ENCODE data around the gene NRIP1. TPM values are rescaled to one million over a fixed set of nuclear protein-coding genes. Genes with fewer than 3 reads are reported as not detected.

NRIP1 gene
- total RNA-seq, 1 donor from 2014 or later, result 104 TPM

- H3K27me3 Mint-ChIP-seq (ENCODE audit: low read depth), result no peaks in the 10 kb centered on the region
- H3K36me3 Mint-ChIP-seq, result peaks cover 23% of the 10 kb centered on the region
- no peak overlapping the region for H3K27ac Mint-ChIP-seq
- TF ChIP-seq CTCF (IDR thresholded peaks at IDR 0.05; ENCODE audit: unreplicated experiment), result no peak
- H3K9me3 Mint-ChIP-seq, result no peaks in the 10 kb centered on the region
- DNase-seq (ENCODE audit: low spot score in 2 of 2, unreplicated experiment in 2 of 2), result no peak
- peaks cover 30% of the 10 kb centered on the region for H3K4me1 Mint-ChIP-seq
- H3K4me3 Mint-ChIP-seq, result no peak overlapping the region
These were observed 102.6 kb downstream of the NRIP1 start for GRCh38 chr21:14962217-14962616.

- no peaks in the 10 kb centered on the region for H3K9me3 Mint-ChIP-seq
- H3K4me1 Mint-ChIP-seq, result peaks cover 35% of the 10 kb centered on the region
- H3K4me3 Mint-ChIP-seq, result no peak overlapping the region
- H3K27me3 Mint-ChIP-seq (ENCODE audit: low read depth), result no peaks in the 10 kb centered on the region
- H3K27ac Mint-ChIP-seq, result no peak overlapping the region
- no peak for DNase-seq (ENCODE audit: low spot score in 2 of 2, unreplicated experiment in 2 of 2)
- TF ChIP-seq CTCF (IDR thresholded peaks at IDR 0.05; ENCODE audit: unreplicated experiment), result no peak
- H3K36me3 Mint-ChIP-seq, result peaks cover 15% of the 10 kb centered on the region
These were observed 103.3 kb downstream of the NRIP1 start for GRCh38 chr21:14961502-14961901.

- Mint-ChIP-seq H3K36me3 (no peaks in the 10 kb centered on the region), H3K4me3 (no peak overlapping the region)
- TF ChIP-seq CTCF (IDR thresholded peaks at IDR 0.05; ENCODE audit: unreplicated experiment), result no peak
These were observed 105.5 kb downstream of the NRIP1 start for GRCh38 chr21:14959343-14959742.

GRCh38 chr21:14957836-14958235, 107.0 kb downstream of the NRIP1 start:
- no peak for DNase-seq (ENCODE audit: low spot score in 2 of 2, unreplicated experiment in 2 of 2)
- no peaks in the 10 kb centered on the region for H3K9me3 Mint-ChIP-seq
- no peaks in the 10 kb centered on the region for H3K36me3 Mint-ChIP-seq

More at GRCh38 chr21:14959343-14959742, 105.5 kb downstream of the NRIP1 start:
- no peaks in the 10 kb centered on the region for H3K9me3 Mint-ChIP-seq
- H3K27ac Mint-ChIP-seq, result peak overlapping the region; percentile 54
- no peak for DNase-seq (ENCODE audit: low spot score in 2 of 2, unreplicated experiment in 2 of 2)
- peaks cover 44% of the 10 kb centered on the region for H3K4me1 Mint-ChIP-seq
- no peaks in the 10 kb centered on the region for H3K27me3 Mint-ChIP-seq (ENCODE audit: low read depth)

GRCh38 chr21:14956807-14957206, 108.0 kb downstream of the NRIP1 start:
- no peaks in the 10 kb centered on the region for H3K27me3 Mint-ChIP-seq (ENCODE audit: low read depth)
- no peaks in the 10 kb centered on the region for H3K9me3 Mint-ChIP-seq
- H3K4me3 Mint-ChIP-seq, result no peak overlapping the region
- DNase-seq (ENCODE audit: low spot score in 2 of 2, unreplicated experiment in 2 of 2), result no peak
- no peak for TF ChIP-seq CTCF (IDR thresholded peaks at IDR 0.05; ENCODE audit: unreplicated experiment)
- H3K27ac Mint-ChIP-seq, result peak overlapping the region; percentile 74
- no peaks in the 10 kb centered on the region for H3K36me3 Mint-ChIP-seq
- H3K4me1 Mint-ChIP-seq, result peaks cover 44% of the 10 kb centered on the region

More at GRCh38 chr21:14957836-14958235, 107.0 kb downstream of the NRIP1 start:
- Mint-ChIP-seq H3K4me1 (peaks cover 44% of the 10 kb centered on the region), H3K27ac (peak overlapping the region; percentile 74), H3K4me3 (no peak overlapping the region), H3K27me3 (ENCODE audit: low read depth) (no peaks in the 10 kb centered on the region)
- no peak for TF ChIP-seq CTCF (IDR thresholded peaks at IDR 0.05; ENCODE audit: unreplicated experiment)

Data from mesothelial cell of epicardium (in vitro differentiated cells).